Suprapubic skin (tissue), 4 donors: Measurements from ENCODE around the gene PTPMT1. TPM values are rescaled to one million over a fixed set of nuclear protein-coding genes. Genes with fewer than 3 reads are reported as not detected.
A peak's percentile ranks its signal among the peaks of the same experiment; 100 is the strongest.

ENCODE experiments used
- DNase-seq, 2 donors: peaks; one replicate each; pipeline ENCODE4 v3.0.0-alpha.2; 2019; ENCODE audit warnings: low spot score in 2 of 2
- H3K27ac ChIP-seq: fragments of 200-600 bp; sonication (generic); one replicate; pipeline ENCODE4 v1.5.1; 2019
- H3K27me3 ChIP-seq: fragments of 200-600 bp; sonication (generic); one replicate; pipeline ENCODE4 v1.5.1; 2019
- H3K36me3 ChIP-seq: fragments of 200-600 bp; sonication (generic); one replicate; pipeline ENCODE4 v1.5.1; 2019
- H3K4me1 ChIP-seq: fragments of 200-600 bp; sonication (generic); one replicate; pipeline ENCODE4 v1.5.1; 2019
- H3K4me3 ChIP-seq: fragments of 200-600 bp; sonication (generic); one replicate; pipeline ENCODE4 v1.5.1; 2019; ENCODE audit warnings: mild to moderate bottlenecking
- H3K9me3 ChIP-seq: fragments of 200-600 bp; sonication (generic); one replicate; pipeline ENCODE4 v1.5.1; 2019
- CTCF ChIP-seq, 2 donors: fragments of 200-600 bp in 1 of 2; fragments of 450-650 bp in 1 of 2; sonication (generic) in 1 of 2; IDR thresholded peaks; one replicate each; pipeline ENCODE4 v1.5.1; 2016 to 2019; ENCODE audit warnings: antibody characterized with exemption in 2 of 2, mild to moderate bottlenecking in 1 of 2, moderate library complexity in 1 of 2
- EP300 ChIP-seq: sonication (generic); formaldehyde crosslinking; IDR thresholded peaks from one replicate; pipeline ENCODE4 v1.6.1; 2017; ENCODE audit warnings: antibody characterized with exemption
- POLR2A ChIP-seq, 2 donors: fragments of 450-650 bp; IDR thresholded peaks; one replicate each; pipeline ENCODE4 v1.6.1; 2017; ENCODE audit warnings: antibody characterized with exemption in 2 of 2, mild to moderate bottlenecking in 2 of 2, moderate library complexity in 2 of 2
- POLR2AphosphoS5 ChIP-seq, 3 donors: sonication (generic); formaldehyde crosslinking; IDR thresholded peaks; one replicate each; pipeline ENCODE4 v1.6.1; 2017; ENCODE audit warnings: antibody characterized with exemption in 3 of 3
- WGBS: methylation state at CpG from one replicate; pipeline ENCODE4 v1.1.5; 2018; 5-methylcytosine and 5-hydroxymethylcytosine counted together
- total RNA-seq, 4 donors: library from RNA; depleted of rRNA; stranded (reverse); fragments of >200 nt; gene quantifications; one replicate each; pipeline ENCODE4 v1.1.0, GENCODE V29; 2016

Gene PTPMT1
- total RNA-seq, 4 donors from 2014 or later, result 63.2 to 81.4 (median 71.6) TPM

GRCh38 chr11:47577460-47578041 lies 12.2 kb downstream of the PTPMT1 start:
- Histone ChIP-seq H3K27me3 (no peaks in the 10 kb centered on the region), H3K36me3 (peaks cover 53% of the 10 kb centered on the region), H3K27ac (peak overlapping the region; percentile 86), H3K4me1 (peaks cover 48% of the 10 kb centered on the region), H3K4me3 (peak overlapping the region; percentile 89), H3K9me3 (no peaks in the 10 kb centered on the region)
- no peak for DNase-seq
- 24% methylated on average over 10 of the region's 13 CpGs for WGBS
- TF ChIP-seq POLR2AphosphoS5 (IDR thresholded peaks at IDR 0.05), result no peak
- TF ChIP-seq CTCF (IDR thresholded peaks at IDR 0.05), result no peak
- TF ChIP-seq POLR2A (IDR thresholded peaks at IDR 0.05), result no peak
- TF ChIP-seq EP300, result no peak

- Histone ChIP-seq H3K36me3 (peaks cover 53% of the 10 kb centered on the region), H3K27me3 (no peaks in the 10 kb centered on the region), H3K27ac (peak within 1 kb of the TSS; percentile 86), H3K4me1 (peaks cover 37% of the 10 kb centered on the region), H3K9me3 (no peaks in the 10 kb centered on the region), H3K4me3 (peak within 1 kb of the TSS; percentile 89)
- WGBS, result 0% methylated on average over 53 of the region's 72 CpGs
- TF ChIP-seq POLR2AphosphoS5 (IDR thresholded peaks at IDR 0.05) (peak; percentile 29 to 99 (median 95)), POLR2A (IDR thresholded peaks at IDR 0.05) (peak in 1 of 2 donors; percentile 27), EP300 (no peak)
- peak; percentile 93 to 96 for DNase-seq
Measured at GRCh38 chr11:47578524-47579494, 13.4 kb downstream of the PTPMT1 start, which contains the start of the genes KBTBD4 and NDUFS3. Gene KBTBD4 (minus strand): TSS chr11:47578970. CDS start chr11:47578951, 19 bp downstream. Gene NDUFS3 (plus strand): TSS chr11:47579074. CDS start chr11:47579092, 18 bp downstream.

GRCh38 chr11:47583844-47584243 lies 18.4 kb downstream of the PTPMT1 start:
- WGBS, result 83% methylated on average over 5 of the region's 5 CpGs
- no peak for TF ChIP-seq POLR2A (IDR thresholded peaks at IDR 0.05)
- no peak for TF ChIP-seq EP300
- TF ChIP-seq CTCF (IDR thresholded peaks at IDR 0.05), result no peak
- TF ChIP-seq POLR2AphosphoS5 (IDR thresholded peaks at IDR 0.05), result no peak
- DNase-seq, result no peak
- no peak overlapping the region for H3K27ac ChIP-seq
- no peaks in the 10 kb centered on the region for H3K9me3 ChIP-seq
- H3K27me3 ChIP-seq, result no peaks in the 10 kb centered on the region
- no peak overlapping the region for H3K4me3 ChIP-seq
- peaks cover 39% of the 10 kb centered on the region for H3K4me1 ChIP-seq
- peaks cover 48% of the 10 kb centered on the region for H3K36me3 ChIP-seq

- 69% methylated on average over 11 of the region's 12 CpGs for whole genome bisulfite sequencing
- Histone ChIP-seq H3K4me3 (peak within 1 kb of the TSS; percentile 24), H3K27me3 (peaks cover 7% of the 10 kb centered on the region), H3K36me3 (peaks cover 38% of the 10 kb centered on the region), H3K27ac (peak within 1 kb of the TSS; percentile 83), H3K9me3 (no peaks in the 10 kb centered on the region), H3K4me1 (peaks cover 25% of the 10 kb centered on the region)
- no peak for DNase-seq
- TF ChIP-seq CTCF (IDR thresholded peaks at IDR 0.05), result no peak
- no peak for TF ChIP-seq POLR2A (IDR thresholded peaks at IDR 0.05)
- no peak for TF ChIP-seq EP300
- no peak for TF ChIP-seq POLR2AphosphoS5 (IDR thresholded peaks at IDR 0.05)
Measured at GRCh38 chr11:47586098-47586855, 20.9 kb downstream of the PTPMT1 start, which contains the start of gene FAM180B. Gene FAM180B (plus strand): TSS chr11:47586678. CDS start chr11:47586769, 91 bp downstream.

GRCh38 chr11:47587039-47587716 lies 21.8 kb downstream of the PTPMT1 start:
- TF ChIP-seq POLR2AphosphoS5 (IDR thresholded peaks at IDR 0.05) (no peak), POLR2A (IDR thresholded peaks at IDR 0.05) (no peak), EP300 (no peak), CTCF (IDR thresholded peaks at IDR 0.05) (no peak)
- Histone ChIP-seq H3K27ac (peak overlapping the region; percentile 83), H3K36me3 (peaks cover 30% of the 10 kb centered on the region), H3K4me1 (peaks cover 25% of the 10 kb centered on the region), H3K4me3 (peak overlapping the region; percentile 24), H3K9me3 (no peaks in the 10 kb centered on the region), H3K27me3 (peaks cover 7% of the 10 kb centered on the region)
- 49% methylated on average over 6 of the region's 6 CpGs for WGBS
- peak in 1 of 2 donors; percentile 76 for DNase-seq
